Measurements from ENCODE around the gene TMEM63B.

DNA sequence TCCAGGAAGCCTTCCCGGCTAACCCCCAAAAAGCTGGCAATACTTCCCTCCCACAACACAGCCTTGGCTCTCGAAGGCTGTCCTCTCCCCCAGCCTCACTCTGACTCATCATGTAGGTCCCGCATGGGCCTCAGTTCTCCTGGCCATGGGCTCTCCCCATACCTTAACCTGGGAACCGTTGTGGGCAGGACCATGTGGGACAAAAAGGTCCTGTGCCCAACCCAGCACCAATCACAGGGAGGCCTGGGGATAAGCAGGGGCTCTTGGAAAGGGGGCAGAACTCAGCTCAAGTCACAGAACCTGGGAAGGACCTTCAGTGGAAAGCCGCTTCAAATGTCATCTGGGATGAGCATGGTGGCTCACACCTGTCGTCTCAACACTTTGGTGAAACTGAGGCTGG lies 45.6 kb upstream of the TMEM63B start:
- TF ChIP-seq, protein P1, sequence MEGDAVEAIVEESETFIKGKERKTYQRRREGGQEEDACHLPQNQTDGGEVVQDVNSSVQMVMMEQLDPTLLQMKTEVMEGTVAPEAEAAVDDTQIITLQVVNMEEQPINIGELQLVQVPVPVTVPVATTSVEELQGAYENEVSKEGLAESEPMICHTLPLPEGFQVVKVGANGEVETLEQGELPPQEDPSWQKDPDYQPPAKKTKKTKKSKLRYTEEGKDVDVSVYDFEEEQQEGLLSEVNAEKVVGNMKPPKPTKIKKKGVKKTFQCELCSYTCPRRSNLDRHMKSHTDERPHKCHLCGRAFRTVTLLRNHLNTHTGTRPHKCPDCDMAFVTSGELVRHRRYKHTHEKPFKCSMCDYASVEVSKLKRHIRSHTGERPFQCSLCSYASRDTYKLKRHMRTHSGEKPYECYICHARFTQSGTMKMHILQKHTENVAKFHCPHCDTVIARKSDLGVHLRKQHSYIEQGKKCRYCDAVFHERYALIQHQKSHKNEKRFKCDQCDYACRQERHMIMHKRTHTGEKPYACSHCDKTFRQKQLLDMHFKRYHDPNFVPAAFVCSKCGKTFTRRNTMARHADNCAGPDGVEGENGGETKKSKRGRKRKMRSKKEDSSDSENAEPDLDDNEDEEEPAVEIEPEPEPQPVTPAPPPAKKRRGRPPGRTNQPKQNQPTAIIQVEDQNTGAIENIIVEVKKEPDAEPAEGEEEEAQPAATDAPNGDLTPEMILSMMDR (conservative IDR thresholded peaks at IDR 0.05 in 1 of 2, IDR thresholded peaks at IDR 0.05 in 1 of 2; ENCODE audit: extremely low read depth in 1 of 2, insufficient read depth in 1 of 2, low read depth in 1 of 2, low read length in 2 of 2), result no peak
- no peak for TF ChIP-seq EZH2 (IDR thresholded peaks at IDR 0.05; ENCODE audit: borderline replicate concordance, low read length)

All from mammary epithelial cell (primary cell).